HEK293 (cell line): ENCODE measurements around the gene WDR86.
A peak's percentile ranks its signal among the peaks of the same experiment; 100 is the strongest.

Experiments used
- CTCF ChIA-PET: fragments of 350-600 bp; formaldehyde crosslinking; extraction: SDS; loops from one replicate; lab custom pipeline; 2021; ENCODE audit warnings: antibody characterized with exemption; lab: Yijun Ruan, JAX
- POLR2A ChIA-PET: fragments of 300-600 bp; formaldehyde crosslinking; extraction: SDS; loops from one replicate; lab custom pipeline; 2020; ENCODE audit warnings: antibody characterized with exemption, inconsistent platforms; lab: Yijun Ruan, JAX
- H3K27ac ChIP-seq: fragments of 200-500 bp; sonication (Bioruptor generic); 2 replicates; pipeline ENCODE4 v1.5.1; 2014; ENCODE audit warnings: low read depth, low read length, control low read depth, inconsistent platforms; ENCODE audit errors: extremely low read depth
- H3K36me3 ChIP-seq, 2 experiments: fragments of 200-500 bp in 1 of 2; sonication (Bioruptor generic) in 1 of 2; 1 replicate in 1 of 2; 2 replicates in 1 of 2; pipeline ENCODE4 v1.5.1; 2014 to 2017; ENCODE audit warnings: inconsistent platforms in 2 of 2, low read length in 2 of 2; ENCODE audit not compliant: control insufficient read depth in 2 of 2, insufficient read depth in 1 of 2
- H3K4me1 ChIP-seq: fragments of 200-500 bp; sonication (Bioruptor generic); 2 replicates; pipeline ENCODE4 v1.5.1; 2014; ENCODE audit warnings: mild to moderate bottlenecking, low read length, inconsistent platforms; ENCODE audit not compliant: control insufficient read depth, insufficient read depth
- H3K4me3 ChIP-seq: 2 replicates; pipeline ENCODE4 v1.5.1; 2011; ENCODE audit warnings: low read depth, mild to moderate bottlenecking, control low read depth, low read length, moderate library complexity
- H3K9me3 ChIP-seq: fragments of 200-500 bp; sonication (Bioruptor generic); 2 replicates; pipeline ENCODE4 v1.5.1; 2014; ENCODE audit warnings: low read depth, low read length, inconsistent platforms; ENCODE audit not compliant: control insufficient read depth, insufficient read depth
- KLF8 ChIP-seq: fragments of 450-650 bp; formaldehyde crosslinking; IDR thresholded peaks from 2 replicates; pipeline ENCODE4 v1.5.1; 2016; ENCODE audit warnings: missing biosample characterization, missing genetic modification characterization
- ZBTB10 ChIP-seq: fragments of 450-650 bp; formaldehyde crosslinking; IDR thresholded peaks from 2 replicates; pipeline ENCODE4 v1.5.1; 2016; ENCODE audit warnings: missing biosample characterization, missing genetic modification characterization
- ZBTB7A ChIP-seq: fragments of 450-650 bp; formaldehyde crosslinking; IDR thresholded peaks from 2 replicates; pipeline ENCODE4 v1.5.1; 2016; ENCODE audit warnings: low read depth, missing biosample characterization, missing genetic modification characterization
- ZNF311 ChIP-seq: fragments of 450-650 bp; formaldehyde crosslinking; IDR thresholded peaks from 2 replicates; pipeline ENCODE4 v1.5.1; 2017; ENCODE audit warnings: missing biosample characterization, missing genetic modification characterization, borderline replicate concordance
- ZNF530 ChIP-seq: fragments of 450-650 bp; formaldehyde crosslinking; IDR thresholded peaks from 2 replicates; pipeline ENCODE4 v1.5.1; 2016; ENCODE audit warnings: low read depth, missing biosample characterization, missing genetic modification characterization
- ZNF792 ChIP-seq: fragments of 450-650 bp; formaldehyde crosslinking; IDR thresholded peaks from 2 replicates; pipeline ENCODE4 v1.5.1; 2016; ENCODE audit warnings: missing biosample characterization, missing genetic modification characterization
- TF ChIP-seq, protein P1 (sequence below): fragments of 450-650 bp; formaldehyde crosslinking; IDR thresholded peaks from 2 replicates; pipeline ENCODE4 v1.5.1; 2016; ENCODE audit warnings: missing biosample characterization, missing genetic modification characterization
- TF ChIP-seq, protein P2 (sequence below): fragments of 450-650 bp; formaldehyde crosslinking; conservative IDR thresholded peaks from 2 replicates; pipeline ENCODE4 v1.5.1; 2016; ENCODE audit warnings: low read depth, missing biosample characterization, missing genetic modification characterization
- TF ChIP-seq, protein P3 (sequence below): fragments of 450-650 bp; formaldehyde crosslinking; IDR thresholded peaks from 2 replicates; pipeline ENCODE4 v1.5.1; 2017; ENCODE audit warnings: missing biosample characterization, missing genetic modification characterization

WDR86 gene

GRCh38 chr7:151455690-151456089, 45.9 kb upstream of the WDR86 start (continued):
- TF ChIP-seq, protein P1, sequence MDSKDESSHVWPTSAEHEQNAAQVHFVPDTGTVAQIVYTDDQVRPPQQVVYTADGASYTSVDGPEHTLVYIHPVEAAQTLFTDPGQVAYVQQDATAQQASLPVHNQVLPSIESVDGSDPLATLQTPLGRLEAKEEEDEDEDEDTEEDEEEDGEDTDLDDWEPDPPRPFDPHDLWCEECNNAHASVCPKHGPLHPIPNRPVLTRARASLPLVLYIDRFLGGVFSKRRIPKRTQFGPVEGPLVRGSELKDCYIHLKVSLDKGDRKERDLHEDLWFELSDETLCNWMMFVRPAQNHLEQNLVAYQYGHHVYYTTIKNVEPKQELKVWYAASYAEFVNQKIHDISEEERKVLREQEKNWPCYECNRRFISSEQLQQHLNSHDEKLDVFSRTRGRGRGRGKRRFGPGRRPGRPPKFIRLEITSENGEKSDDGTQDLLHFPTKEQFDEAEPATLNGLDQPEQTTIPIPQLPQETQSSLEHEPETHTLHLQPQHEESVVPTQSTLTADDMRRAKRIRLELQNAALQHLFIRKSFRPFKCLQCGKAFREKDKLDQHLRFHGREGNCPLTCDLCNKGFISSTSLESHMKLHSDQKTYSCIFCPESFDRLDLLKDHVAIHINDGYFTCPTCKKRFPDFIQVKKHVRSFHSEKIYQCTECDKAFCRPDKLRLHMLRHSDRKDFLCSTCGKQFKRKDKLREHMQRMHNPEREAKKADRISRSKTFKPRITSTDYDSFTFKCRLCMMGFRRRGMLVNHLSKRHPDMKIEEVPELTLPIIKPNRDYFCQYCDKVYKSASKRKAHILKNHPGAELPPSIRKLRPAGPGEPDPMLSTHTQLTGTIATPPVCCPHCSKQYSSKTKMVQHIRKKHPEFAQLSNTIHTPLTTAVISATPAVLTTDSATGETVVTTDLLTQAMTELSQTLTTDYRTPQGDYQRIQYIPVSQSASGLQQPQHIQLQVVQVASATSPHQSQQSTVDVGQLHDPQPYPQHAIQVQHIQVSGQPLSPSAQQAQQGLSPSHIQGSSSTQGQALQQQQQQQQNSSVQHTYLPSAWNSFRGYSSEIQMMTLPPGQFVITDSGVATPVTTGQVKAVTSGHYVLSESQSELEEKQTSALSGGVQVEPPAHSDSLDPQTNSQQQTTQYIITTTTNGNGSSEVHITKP (tag by site-specific recombination) = peak; percentile 24; the same call in 1 of the 2 replicates

GRCh38 chr7:151454932-151455530, 45.2 kb upstream of the WDR86 start:
- H3K4me1 ChIP-seq = no peaks in the 10 kb centered on the region; the same call in 1 of the 2 replicates
- ChIA-PET CTCF (no interaction called here), POLR2A (interaction anchor here (0.5 kb wide), 1 partner anchor 234 kb away, joined by 4 read pairs; no protein-coding TSS in a partner anchor)
- no peaks in the 10 kb centered on the region for H3K9me3 ChIP-seq
- no peak overlapping the region for H3K27ac ChIP-seq
- TF ChIP-seq ZNF530 (tag by site-specific recombination) (no peak), ZNF311 (tag by site-specific recombination) (no peak)
- TF ChIP-seq, protein P2, sequence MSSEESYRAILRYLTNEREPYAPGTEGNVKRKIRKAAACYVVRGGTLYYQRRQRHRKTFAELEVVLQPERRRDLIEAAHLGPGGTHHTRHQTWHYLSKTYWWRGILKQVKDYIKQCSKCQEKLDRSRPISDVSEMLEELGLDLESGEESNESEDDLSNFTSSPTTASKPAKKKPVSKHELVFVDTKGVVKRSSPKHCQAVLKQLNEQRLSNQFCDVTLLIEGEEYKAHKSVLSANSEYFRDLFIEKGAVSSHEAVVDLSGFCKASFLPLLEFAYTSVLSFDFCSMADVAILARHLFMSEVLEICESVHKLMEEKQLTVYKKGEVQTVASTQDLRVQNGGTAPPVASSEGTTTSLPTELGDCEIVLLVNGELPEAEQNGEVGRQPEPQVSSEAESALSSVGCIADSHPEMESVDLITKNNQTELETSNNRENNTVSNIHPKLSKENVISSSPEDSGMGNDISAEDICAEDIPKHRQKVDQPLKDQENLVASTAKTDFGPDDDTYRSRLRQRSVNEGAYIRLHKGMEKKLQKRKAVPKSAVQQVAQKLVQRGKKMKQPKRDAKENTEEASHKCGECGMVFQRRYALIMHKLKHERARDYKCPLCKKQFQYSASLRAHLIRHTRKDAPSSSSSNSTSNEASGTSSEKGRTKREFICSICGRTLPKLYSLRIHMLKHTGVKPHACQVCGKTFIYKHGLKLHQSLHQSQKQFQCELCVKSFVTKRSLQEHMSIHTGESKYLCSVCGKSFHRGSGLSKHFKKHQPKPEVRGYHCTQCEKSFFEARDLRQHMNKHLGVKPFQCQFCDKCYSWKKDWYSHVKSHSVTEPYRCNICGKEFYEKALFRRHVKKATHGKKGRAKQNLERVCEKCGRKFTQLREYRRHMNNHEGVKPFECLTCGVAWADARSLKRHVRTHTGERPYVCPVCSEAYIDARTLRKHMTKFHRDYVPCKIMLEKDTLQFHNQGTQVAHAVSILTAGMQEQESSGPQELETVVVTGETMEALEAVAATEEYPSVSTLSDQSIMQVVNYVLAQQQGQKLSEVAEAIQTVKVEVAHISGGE (tag by site-specific recombination) = no peak
- H3K4me3 ChIP-seq = no peak overlapping the region
- no peaks in the 10 kb centered on the region for H3K36me3 ChIP-seq

DNA sequence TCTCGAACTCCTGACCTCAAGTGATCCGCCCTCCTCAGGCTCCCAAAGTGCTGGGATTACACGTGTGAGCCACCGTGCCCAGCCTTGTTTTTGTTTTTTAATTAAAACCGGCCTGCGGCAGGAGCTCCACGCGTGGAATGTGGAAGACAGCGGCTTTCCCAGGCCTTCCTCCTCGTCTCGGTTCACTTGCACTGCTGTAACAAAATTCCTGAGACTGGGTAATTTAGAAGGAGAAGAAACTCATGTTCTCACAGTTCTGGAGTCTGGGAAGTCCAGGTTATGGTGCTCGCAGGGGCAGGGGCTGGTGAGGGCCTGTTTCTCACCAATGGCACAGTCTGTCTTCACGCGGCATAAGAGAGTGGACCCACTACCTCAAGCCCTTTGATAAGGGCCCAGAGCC, 44.5 kb upstream of the WDR86 start:
- TF ChIP-seq KLF8 (tag by site-specific recombination) = no peak
- no peak for TF ChIP-seq ZNF792
- TF ChIP-seq ZBTB10 (tag by site-specific recombination) = no peak
- TF ChIP-seq, protein P3, sequence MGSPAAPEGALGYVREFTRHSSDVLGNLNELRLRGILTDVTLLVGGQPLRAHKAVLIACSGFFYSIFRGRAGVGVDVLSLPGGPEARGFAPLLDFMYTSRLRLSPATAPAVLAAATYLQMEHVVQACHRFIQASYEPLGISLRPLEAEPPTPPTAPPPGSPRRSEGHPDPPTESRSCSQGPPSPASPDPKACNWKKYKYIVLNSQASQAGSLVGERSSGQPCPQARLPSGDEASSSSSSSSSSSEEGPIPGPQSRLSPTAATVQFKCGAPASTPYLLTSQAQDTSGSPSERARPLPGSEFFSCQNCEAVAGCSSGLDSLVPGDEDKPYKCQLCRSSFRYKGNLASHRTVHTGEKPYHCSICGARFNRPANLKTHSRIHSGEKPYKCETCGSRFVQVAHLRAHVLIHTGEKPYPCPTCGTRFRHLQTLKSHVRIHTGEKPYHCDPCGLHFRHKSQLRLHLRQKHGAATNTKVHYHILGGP (tag by site-specific recombination) = no peak
- no peak for TF ChIP-seq ZBTB7A (tag by site-specific recombination)
- no peak overlapping the region for H3K27ac ChIP-seq
- ChIA-PET CTCF (no interaction called here), POLR2A (no interaction called here)
- H3K4me1 ChIP-seq = no peaks in the 10 kb centered on the region; the same call in 1 of the 2 replicates
- no peaks in the 10 kb centered on the region for H3K36me3 ChIP-seq
- H3K9me3 ChIP-seq = no peaks in the 10 kb centered on the region
- no peak overlapping the region for H3K4me3 ChIP-seq
